Stimulated activated CD8-positive, alpha-beta memory T cell treated with anti-CD3 and anti-CD28 coated beads, Interleukin-15, amount 100 ng/mL, for 48 hours (primary cell): ENCODE results near the gene NOC4L.

Experiments
- DNase-seq, 2 donors: peaks; one replicate each; pipeline ENCODE4 v3.0.0-alpha.2; 2020; ENCODE audit warnings: low read depth in 2 of 2

The NOC4L gene

DNA sequence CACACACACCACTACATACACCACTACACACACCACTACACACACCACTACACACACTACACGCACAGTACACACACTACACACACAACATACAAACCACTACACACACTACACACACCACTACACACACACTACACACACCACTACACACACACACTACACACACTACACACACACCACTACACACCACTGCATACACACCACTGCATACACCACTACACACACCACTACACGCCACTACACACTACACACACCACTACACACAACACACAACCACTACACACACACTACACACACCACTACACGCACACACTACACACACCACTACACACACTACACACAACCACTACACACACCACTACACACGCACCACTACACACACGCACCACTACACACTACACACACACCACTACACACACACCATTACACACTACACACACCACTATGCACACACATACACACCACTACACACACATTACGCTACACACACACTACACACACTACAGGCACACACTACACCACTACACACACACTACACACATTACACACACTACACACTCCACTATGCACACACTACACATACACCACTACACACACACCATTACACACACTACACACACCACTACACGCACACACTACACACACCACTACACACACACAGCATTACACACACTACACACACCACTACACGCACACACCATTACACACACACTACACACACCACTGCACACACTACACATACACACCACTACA lies 12.5 kb downstream of the NOC4L start:
- no peak for DNase-seq

DNA sequence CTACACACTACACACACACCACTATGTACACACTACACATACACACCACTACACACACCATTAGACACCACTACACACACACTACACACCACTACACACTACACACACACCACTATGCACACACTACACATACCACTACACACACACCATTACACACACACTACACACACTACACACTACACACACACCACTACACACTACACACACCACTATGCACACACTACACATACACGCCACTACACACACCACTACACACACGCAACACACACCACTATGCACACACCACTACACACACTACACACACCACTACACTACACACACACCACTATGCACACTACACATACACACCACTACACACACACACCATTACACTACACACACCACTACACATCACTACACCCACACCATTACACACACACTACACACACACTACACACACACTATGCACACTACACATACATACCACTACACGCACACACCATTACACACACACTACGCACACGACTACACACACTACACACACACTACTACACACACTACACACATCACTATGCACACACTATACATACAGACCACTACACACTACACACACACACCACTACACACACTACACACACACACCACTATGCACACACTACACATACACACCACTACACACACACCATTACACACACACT lies 13.6 kb downstream of the NOC4L start:
- DNase-seq: no peak

DNA sequence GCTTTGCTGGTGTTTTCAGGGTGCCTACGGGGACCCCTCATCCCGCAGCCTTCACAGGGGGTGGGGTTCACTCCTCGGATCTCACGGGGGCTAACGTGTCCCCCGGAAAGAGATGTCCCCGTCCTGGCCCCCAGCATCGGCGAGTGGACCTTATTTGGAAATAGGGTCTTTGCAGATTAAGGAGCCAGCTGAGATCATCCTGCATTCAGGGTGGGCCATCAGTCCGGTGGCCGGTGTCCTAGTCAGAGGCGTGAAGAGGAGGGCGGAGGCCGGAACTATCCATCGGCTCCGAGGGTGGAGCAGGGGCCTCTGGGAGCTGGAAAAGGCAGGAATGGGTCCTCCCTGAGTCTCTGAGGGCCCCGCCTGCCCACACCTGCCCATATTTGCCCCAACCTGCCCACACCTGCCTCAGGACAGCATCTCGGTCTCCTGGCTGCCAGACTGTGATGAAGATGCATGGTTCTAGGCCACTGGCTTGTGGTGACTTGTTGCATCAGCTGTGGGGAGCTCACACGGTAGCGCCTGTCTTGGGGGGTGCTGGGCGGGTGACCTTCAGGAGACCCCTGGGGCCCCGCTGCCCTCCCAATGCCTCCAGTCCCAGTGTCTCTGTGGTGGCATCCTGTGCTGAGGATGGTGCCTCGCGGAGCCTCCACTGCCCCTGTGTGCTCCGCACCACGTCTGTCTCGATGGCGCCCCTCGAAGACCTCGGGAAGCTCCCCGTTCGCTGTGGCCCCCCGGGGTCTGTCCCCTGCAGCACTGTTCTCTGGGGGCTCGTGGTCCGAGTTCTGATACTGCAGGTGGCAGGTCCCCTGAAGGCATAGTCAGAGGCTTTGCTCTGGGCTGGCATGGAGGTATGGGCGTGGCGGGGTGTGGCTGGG lies 14.7 kb downstream of the NOC4L start:
- no peak for DNase-seq

DNA sequence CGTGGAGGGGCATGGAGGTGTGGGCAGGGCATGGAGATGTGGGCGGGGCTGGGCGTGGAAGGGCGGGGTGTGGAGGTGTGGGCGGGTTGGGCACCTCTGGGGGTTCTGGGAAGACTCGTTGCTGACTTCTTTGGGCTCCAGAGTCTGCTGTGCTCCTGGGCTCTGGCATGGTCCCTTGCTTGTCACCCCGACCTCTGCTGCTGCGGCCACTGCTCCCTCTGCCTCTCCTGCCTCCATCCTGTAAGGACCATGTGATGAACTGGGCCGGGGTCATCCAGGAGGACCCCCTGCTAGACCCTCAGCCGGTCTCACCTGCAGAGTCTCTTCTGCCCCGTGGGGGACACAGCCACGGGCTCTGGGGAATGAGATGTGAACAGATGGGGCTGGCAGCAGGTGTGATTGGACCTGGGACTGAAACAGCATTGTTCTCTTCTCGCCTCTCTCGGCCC lies 15.3 kb downstream of the NOC4L start:
- no peak for DNase-seq

DNA sequence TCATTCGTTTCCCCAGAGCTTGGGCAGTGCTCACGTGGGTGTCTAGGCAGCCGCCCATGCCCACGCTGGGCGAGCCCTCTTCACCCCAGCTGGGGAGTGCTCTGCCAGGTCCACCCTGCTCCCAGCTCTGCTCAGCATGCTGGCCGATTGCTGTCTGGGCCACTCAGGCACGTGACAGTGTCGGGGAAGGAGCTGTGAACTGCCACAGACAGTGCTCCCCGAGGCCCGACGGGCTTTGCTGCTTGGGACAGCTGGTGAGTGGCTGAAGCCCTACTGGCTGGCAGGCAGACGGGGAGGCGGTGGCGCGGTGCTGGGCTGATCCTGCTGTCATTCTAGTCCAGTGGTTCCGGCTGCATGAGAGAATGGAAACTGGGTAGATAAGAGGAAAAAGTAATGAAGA lies 15.8 kb downstream of the NOC4L start:
- no peak for DNase-seq

DNA sequence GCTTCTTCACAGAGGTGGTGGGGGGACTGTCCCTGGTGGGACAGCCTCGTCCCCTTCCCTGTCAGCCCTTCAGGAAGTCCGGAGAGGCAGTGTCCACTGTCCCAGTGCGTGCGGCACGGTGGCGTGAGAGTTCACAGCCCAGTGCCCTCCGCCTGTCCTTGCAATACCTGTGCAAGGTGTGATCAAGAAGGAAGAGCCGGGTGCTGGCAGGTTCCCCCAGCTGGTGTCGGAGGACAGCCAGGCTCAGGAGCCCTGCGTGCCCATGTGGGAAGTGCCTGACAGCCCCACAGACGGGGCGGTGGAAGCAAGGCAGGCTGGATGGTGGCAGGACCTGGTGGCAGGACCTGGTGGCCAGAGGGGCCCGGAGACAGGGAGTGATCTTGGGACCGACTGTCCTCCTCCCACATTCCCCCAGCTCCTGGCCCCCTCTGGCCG lies 16.4 kb downstream of the NOC4L start:
- DNase-seq: no peak

DNA sequence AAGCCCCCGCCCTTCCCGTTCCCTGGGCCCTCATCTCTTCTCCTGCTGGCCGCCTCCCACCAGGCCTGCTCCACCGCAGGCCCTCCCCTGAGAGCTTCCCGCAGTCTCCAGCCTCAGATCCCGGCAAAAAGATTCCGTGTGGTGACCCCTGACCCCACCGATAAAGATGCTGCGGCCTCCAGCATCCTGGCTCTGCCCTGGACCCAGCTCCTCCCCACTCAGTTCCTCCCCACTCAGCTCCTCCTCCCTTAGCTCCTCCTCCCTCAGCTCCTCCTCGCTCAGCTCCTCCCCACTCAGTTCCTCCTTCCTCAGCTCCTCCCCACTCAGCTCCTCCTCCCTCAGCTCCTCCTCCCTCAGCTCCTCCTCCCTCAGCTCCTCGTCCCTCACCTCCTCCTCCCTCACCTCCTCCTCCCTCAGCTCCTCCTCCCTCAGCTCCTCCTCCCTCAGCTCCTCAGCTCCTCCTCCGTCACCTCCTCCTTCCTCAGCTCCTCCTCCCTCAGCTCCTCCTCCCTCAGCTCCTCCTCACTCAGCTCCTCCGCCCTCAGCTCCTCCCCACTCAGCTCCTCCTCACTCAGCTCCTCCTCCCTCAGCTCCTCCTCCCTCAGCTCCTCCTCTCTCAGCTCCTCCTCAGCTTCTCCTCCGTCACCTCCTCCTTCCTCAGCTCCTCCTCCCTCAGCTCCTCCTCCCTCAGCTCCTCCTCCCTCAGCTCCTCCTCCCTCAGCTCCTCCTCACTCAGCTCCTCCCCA lies 17.0 kb downstream of the NOC4L start:
- no peak for DNase-seq

DNA sequence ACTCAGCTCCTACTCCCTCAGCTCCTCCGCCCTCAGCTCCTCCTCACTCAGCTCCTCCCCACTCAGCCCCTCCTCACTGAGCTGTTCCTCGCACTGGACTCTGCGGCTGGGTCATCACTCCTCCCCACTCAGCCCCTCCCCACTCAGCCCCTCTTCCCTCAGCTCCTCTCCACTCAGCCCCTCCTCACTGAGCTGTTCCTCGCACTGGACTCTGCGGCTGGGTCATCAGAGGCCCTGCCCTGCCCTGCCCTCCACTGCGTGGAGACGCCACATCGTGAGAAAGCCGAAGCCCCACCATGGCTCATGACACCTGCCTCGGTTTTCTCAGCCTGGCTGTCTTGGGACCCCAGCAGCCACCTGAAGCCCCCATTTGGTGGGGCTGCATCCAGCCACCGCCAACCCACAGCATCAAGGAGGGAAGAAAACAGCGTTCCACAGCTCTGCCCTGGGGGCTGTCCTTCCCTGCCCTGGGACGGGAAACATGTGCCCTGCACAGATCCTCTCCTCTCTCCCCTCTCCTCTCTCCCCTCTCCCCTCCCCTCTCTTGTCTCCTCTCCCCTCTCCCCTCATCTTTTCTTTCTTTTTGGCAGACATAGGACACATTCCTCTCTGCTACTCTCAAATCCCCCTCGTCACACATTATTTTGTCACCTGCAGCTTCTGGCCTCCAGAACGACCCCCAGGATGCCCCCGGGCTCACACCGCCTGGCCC lies 17.7 kb downstream of the NOC4L start:
- DNase-seq: no peak

DNA sequence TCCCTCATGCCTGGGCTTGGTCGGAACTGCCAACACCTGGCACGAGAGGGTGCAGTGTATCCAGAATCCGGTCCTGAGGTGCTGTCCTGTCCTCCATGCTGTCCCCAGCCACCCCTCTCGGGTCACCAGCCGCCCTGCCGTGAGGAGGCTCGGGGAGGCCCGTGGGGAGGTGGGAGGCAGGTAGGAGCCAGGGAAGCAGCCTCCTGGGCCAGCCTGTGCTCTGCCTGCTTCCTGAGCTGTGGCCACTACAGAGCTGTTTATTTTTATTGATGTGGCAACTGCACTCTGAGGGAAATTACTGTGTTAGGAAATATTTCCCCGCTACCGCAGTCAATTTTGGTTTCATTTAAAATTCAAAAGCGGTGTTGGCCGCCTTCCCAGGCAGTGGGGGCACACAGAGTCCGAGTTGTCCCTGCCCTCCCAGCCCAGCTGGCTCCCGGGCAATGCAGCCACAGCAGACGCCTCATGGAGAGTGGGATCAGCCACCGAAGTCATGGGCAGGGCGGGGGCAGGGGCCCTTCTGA lies 18.3 kb downstream of the NOC4L start:
- DNase-seq: no peak

DNA sequence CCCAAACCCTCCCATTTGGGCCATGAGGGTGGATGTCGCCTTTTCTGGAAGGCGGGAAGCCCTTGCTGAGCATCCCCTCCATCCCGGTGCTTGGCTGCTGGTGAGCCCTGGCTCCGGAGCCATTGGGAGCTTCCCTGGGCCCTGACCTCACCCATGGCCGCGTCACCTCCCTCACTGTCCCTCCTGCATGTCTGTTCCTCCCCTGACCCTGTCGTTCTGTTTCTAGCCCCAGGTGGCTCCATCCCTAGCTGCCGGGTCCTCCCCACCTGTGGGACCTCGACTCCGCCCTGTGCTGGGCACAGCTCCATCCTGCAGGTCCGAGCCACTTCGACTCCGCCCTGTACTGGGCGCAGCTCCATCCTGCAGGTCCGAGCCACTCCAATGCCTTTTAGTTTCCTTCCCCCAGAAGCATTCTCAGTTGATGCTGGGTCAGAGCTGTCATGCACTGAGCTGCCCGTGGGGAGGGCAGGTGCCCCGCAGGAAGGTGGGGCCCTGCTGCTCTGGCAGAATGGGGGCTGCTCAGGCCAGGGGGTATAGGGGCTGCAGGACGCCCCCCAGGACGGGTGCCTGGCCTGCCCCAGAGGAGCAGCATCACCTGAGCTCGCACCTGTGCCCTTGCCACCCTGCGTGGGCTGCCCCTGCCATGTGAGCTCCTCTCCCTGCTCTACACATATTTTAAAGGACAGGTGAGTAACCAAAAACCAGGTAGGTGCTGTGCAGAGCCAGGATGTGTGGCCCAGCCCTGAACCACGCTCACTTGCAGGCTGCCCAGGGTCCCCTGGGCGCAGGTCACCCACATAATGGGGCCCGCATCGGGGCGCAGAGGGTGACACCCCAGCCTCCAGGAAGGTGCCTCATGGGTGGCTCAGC lies 19.0 kb downstream of the NOC4L start:
- DNase-seq: no peak

DNA sequence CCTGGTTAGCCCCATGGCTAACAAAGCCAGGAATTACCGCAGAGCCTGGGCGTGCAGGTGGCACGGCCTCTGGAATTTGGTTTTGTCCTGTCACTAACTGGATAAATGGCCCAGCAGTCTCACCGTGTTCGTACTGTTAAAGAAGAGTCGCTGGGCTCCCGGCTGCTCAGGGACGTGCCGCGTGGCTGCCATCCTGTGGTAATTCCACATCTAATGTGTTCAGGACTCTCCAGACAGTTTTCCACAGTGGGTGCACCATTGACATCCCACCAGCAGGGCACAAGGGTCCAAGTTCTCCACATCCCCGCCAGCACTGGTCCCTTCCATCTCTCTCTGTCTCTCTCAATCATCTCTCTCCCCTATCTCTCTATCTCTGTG lies 19.6 kb downstream of the NOC4L start:
- no peak for DNase-seq

DNA sequence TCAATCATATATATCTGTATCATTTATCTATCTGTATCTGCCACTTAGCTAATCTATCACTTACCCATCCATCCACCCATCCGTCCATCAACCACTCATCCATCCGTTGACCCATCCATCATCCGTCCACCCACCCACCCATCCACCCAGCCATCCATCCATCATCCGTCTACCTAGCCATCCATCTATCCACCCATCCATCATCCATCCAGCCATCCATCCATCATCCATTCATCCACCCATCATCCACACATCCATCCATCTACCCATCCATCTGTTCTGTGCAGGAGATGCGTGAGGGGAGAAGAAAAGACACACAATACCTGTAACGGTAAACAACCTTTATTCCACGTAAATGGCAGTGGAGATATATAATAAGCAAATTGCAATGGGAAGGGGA lies 20.2 kb downstream of the NOC4L start:
- DNase-seq: no peak

DNA sequence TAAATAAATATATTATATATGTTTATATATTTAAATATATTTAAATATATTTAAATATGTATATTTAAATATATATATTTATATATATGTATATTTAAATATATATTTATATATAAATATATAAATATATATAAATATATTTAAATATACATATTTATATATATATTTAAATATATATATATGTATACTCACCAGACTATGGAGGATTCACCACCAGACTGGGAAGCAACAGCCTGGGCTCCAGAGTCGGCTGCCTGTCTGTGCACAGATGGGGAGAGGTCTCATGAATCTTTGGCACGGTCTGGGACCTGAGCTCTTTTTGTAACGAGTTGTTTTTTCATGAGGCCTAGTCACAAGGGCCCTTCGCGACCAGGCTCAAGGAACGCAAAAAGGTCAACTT lies 21.3 kb downstream of the NOC4L start:
- DNase-seq: no peak

DNA sequence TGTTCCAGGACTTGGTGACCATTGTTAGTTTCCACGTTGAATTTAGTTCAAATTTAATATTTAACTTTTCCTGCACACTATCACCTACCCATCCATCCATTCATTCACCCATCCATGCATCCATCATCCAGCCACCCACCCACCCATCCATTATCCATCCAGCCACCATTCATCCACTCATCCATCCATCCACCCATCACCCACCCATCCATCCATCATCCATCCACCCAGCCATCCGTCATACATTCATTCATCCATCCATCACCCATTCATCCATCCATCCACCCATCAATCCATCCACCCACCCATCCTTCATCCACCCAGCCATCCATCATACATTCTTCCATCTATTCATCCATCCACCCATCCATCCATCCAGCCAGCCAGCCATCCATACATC lies 21.8 kb downstream of the NOC4L start:
- DNase-seq: no peak

DNA sequence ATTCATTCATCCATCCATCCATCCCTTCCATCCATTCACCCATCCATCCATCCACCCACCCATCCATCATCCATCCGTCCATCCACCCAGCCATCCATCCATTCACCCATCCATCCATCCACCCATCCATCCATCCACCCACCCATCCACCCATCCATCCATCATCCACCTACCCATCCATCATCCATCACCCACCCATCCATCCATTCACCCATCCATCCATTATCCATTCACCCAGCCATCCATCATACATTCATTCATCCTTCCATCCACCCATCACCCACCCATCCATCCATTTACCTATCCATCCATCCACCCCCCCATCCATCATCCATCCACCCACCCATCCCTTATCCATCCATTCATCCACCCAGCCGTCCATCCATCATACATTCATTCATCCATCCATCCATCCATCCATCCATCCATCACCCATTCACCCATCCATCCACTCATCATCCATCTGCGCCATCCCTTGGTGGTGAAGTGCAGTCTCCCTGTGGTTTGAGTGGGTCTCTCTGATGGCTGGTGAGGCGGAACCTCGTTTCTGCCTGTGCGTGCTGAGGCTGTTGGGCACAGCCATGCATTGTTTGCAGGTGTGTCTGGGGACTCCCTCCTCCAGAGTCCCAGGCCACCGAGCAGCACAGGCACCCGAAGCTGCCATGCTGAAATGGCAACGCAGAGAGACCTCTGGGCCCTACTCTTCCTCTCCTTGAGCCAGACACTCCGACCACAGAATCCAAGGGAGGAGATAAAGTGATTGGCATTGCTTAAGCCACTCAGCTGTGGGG lies 22.7 kb downstream of the NOC4L start:
- DNase-seq: no peak

DNA sequence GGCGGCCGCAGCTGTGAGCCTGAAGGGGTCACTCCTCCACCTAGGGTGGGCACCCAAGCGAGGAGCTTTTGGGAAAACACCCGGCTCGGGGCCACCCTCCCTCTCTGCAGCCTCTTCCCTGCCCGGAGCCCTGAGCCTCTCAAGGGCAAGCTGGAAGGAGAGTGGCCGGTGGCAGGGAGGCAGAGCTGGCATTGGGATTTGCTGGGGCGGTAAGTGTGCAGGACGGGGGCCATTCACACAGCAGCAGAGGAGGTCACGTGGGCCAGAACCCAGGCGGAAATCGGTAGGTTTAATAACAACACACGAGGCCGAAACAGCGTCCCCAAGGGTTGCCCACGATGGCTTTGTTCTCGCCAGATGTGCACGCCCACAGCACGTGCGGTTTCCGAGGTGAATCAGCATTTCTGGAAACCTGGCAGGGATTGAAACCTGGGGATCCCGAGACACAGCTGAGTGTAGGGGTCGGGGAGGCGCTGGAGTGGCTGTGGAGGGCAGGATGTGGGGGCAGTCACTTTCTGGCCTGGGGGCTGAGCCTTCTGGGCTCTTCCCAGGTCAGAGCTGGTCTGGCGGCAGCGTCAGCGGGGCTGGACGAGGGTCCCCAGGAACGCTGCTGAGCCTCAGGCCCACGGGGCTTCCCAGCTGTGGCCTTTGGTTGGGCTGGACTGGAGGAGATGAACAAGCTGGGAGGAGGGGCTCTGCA lies 23.5 kb downstream of the NOC4L start:
- DNase-seq: no peak

DNA sequence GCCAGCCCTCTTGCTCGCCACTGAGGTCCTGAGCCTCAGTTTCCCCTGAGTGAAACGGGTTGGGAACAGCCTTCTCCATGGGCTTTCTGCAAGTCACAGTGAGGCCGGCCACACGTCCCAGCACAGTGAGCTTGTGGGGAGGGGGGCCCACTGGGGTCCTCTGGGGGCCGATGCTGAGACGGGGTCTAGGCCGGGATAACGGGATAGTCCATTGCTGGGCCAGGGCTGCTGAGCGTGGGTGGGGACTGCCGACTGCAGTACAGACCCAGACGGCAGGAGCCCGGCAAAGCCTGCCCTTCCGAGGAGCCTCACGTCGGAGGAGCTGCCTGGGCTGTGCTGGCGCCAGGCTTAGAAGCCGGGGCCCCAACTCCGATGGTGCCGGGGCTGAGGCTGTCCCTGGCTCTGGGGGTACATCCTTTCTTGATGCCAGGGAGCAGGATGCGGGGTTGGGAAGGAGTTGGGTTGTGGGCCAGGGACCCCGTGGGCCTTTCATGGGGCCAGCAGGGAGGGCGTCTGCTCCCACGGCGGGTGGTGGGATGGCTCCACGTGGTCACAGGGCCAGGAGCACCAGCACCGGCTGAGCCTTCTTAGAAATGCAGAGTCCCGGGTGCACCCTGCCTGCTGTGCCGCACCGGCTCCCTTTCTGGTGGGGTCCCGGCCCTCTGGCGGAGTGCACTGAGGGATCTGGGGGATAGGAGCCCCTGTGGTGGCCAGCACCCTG lies 24.2 kb downstream of the NOC4L start:
- DNase-seq: no peak

DNA sequence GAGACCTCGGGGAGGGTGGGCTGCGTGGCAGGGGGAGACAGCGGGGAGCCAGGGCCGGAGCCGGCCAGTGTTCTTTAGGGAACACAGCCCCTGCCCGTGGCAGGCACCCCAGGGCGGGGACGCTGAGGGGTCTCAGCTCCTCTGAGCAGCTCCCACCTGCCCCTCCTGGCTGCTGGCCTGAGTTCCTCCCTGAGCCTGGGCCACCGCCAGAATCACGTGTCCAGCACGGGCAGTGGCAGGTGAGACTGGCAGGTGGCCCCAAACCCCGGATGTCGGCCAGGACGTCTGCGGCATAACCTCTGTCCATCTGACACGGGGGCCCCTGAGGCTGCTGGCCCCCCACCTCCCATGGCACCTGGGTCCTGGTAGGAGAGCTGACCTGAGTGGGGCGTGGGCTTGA lies 25.1 kb downstream of the NOC4L start:
- no peak for DNase-seq
